Parathyroid adenoma (tissue), 2 donors: Measurements from ENCODE around the gene CLEC16A.
"Not testable (repeated sequence)": the region's sequence is repeated elsewhere in the genome, so short reads cannot be mapped to it uniquely, and the experiment has no call there.

ENCODE experiments used
- H2AFZ ChIP-seq: fragments of 300-600 bp; sonication (generic); one replicate; pipeline ENCODE4 v1.7.0; 2017; ENCODE audit warnings: antibody characterized with exemption, mild to moderate bottlenecking
- H3K27ac ChIP-seq: fragments of 300-600 bp; sonication (generic); one replicate; pipeline ENCODE4 v1.7.0; 2017
- H3K27me3 ChIP-seq: fragments of 300-600 bp; sonication (generic); one replicate; pipeline ENCODE4 v1.7.0; 2017; ENCODE audit warnings: low read length; ENCODE audit not compliant: control insufficient read depth, insufficient read depth
- H3K36me3 ChIP-seq: fragments of 300-600 bp; sonication (generic); one replicate; pipeline ENCODE4 v1.7.0; 2017; ENCODE audit warnings: low read length; ENCODE audit not compliant: control insufficient read depth, insufficient read depth
- H3K4me1 ChIP-seq: fragments of 300-600 bp; sonication (generic); one replicate; pipeline ENCODE4 v1.7.0; 2017; ENCODE audit warnings: control low read depth
- H3K4me2 ChIP-seq: fragments of 300-600 bp; sonication (generic); one replicate; pipeline ENCODE4 v1.7.0; 2017; ENCODE audit warnings: low read length
- H3K4me3 ChIP-seq: fragments of 300-600 bp; sonication (generic); one replicate; pipeline ENCODE4 v1.7.0; 2017; ENCODE audit warnings: low read depth, low read length
- H3K79me2 ChIP-seq: fragments of 300-600 bp; sonication (generic); one replicate; pipeline ENCODE4 v1.7.0; 2017; ENCODE audit warnings: control low read depth
- H3K9ac ChIP-seq: fragments of 300-600 bp; sonication (generic); one replicate; pipeline ENCODE4 v1.7.0; 2017; ENCODE audit warnings: mild to moderate bottlenecking
- H3K9me3 ChIP-seq: fragments of 300-600 bp; sonication (generic); one replicate; pipeline ENCODE4 v1.7.0; 2017; ENCODE audit warnings: low read length; ENCODE audit not compliant: control insufficient read depth
- CTCF ChIP-seq: fragments of 300-600 bp; sonication (generic); IDR thresholded peaks from one replicate; pipeline ENCODE4 v1.7.0; 2017; ENCODE audit warnings: antibody characterized with exemption, mild to moderate bottlenecking
- donor health status: primary hyperparathyroidism.

CLEC16A gene

GRCh38 chr16:11218604-11218962, 274.2 kb downstream of the CLEC16A start:
- Histone ChIP-seq H3K79me2 (no peaks in the 10 kb centered on the region), H3K9me3 (no peaks in the 10 kb centered on the region), H3K4me3 (no peak overlapping the region), H3K9ac (no peak overlapping the region), H3K27ac (no peak overlapping the region), H3K4me1 (no peaks in the 10 kb centered on the region), H3K36me3 (no peaks in the 10 kb centered on the region), H2AFZ (no peak overlapping the region), H3K4me2 (no peak overlapping the region), H3K27me3 (no peaks in the 10 kb centered on the region)
- peak; percentile 28 for TF ChIP-seq CTCF

GRCh38 chr16:11219178-11219577, 274.8 kb downstream of the CLEC16A start:
- Histone ChIP-seq H3K9ac (no peak overlapping the region), H3K27ac (no peak overlapping the region), H3K4me2 (no peak overlapping the region), H3K9me3 (no peaks in the 10 kb centered on the region), H2AFZ (no peak overlapping the region), H3K4me3 (no peak overlapping the region), H3K27me3 (no peaks in the 10 kb centered on the region), H3K4me1 (no peaks in the 10 kb centered on the region), H3K36me3 (no peaks in the 10 kb centered on the region), H3K79me2 (no peaks in the 10 kb centered on the region)
- no peak for TF ChIP-seq CTCF

DNA sequence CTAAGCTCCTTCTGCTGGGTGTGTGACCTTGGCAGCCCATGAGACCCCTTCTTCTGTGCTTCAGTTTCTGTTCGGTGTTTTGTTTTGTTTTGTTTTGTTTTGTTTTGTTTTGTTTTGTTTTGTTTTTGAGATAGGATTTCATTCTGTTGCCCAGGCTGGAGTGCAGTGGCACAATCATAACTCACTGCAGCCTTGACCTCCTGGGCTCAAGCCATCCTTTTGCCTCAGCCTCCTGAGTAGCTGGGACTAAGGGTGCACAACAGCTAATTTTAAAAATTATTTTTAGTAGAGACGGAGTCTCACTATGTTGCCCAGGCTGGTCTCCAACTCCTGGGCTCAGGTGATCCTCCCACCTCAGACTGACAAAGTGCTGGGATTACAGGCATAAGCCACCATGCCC, 276.1 kb downstream of the CLEC16A start:
- not testable (repeated sequence) for H3K4me3 ChIP-seq, H3K9me3 ChIP-seq, H2AFZ ChIP-seq, H3K9ac ChIP-seq, H3K36me3 ChIP-seq, H3K4me1 ChIP-seq, H3K4me2 ChIP-seq, H3K27ac ChIP-seq, H3K79me2 ChIP-seq, H3K27me3 ChIP-seq

- H3K27me3 ChIP-seq = no peaks in the 10 kb centered on the region
- TF ChIP-seq CTCF = no peak
- no peak overlapping the region for H3K27ac ChIP-seq
- no peaks in the 10 kb centered on the region for H3K79me2 ChIP-seq
- H2AFZ ChIP-seq = no peak overlapping the region
- no peaks in the 10 kb centered on the region for H3K36me3 ChIP-seq
- H3K9me3 ChIP-seq = no peaks in the 10 kb centered on the region
- no peaks in the 10 kb centered on the region for H3K4me1 ChIP-seq
- no peak overlapping the region for H3K4me2 ChIP-seq
- H3K4me3 ChIP-seq = no peak overlapping the region
- H3K9ac ChIP-seq = no peak overlapping the region
These were observed 279.9 kb downstream of the CLEC16A start for GRCh38 chr16:11224096-11224893.

GRCh38 chr16:11224894-11225676, 280.7 kb downstream of the CLEC16A start:
- Histone ChIP-seq H3K36me3 (no peaks in the 10 kb centered on the region), H3K9me3 (no peaks in the 10 kb centered on the region), H3K4me2 (no peak overlapping the region), H3K4me1 (no peaks in the 10 kb centered on the region), H3K79me2 (no peaks in the 10 kb centered on the region), H3K9ac (no peak overlapping the region), H3K27me3 (no peaks in the 10 kb centered on the region), H3K4me3 (no peak overlapping the region), H2AFZ (no peak overlapping the region), H3K27ac (no peak overlapping the region)
- TF ChIP-seq CTCF = no peak
